GM21515 (cell line): ENCODE data around the gene GPR85.
A peak's percentile ranks its signal among the peaks of the same experiment; 100 is the strongest.
"Not testable (repeated sequence)": the region's sequence is repeated elsewhere in the genome, so short reads cannot be mapped to it uniquely, and the experiment has no call there.

Experiments
- ATAC-seq: cut with Tn5 transposase; IDR thresholded peaks from one replicate; pipeline ENCODE4 v1.9.1; 2021; ENCODE audit not compliant: unreplicated experiment

The GPR85 gene

GRCh38 chr7:113084496-113085172 is 2.0 kb downstream of the GPR85 start:
- ATAC-seq, result no peak

GRCh38 chr7:113083816-113084495 is 2.7 kb downstream of the GPR85 start:
- ATAC-seq, result no peak

GRCh38 chr7:113083132-113083815 is 3.4 kb downstream of the GPR85 start:
- no peak for ATAC-seq

GRCh38 chr7:113078331-113078730 is 8.3 kb downstream of the GPR85 start:
- no peak for ATAC-seq

- ATAC-seq, result no peak
Observed at GRCh38 chr7:113076703-113077102, 9.9 kb downstream of the GPR85 start.

- ATAC-seq, result peak; percentile 57
Observed at GRCh38 chr7:113071465-113071864, 15.2 kb downstream of the GPR85 start.

- ATAC-seq, result no peak
Observed at GRCh38 chr7:113062499-113062898, 24.1 kb downstream of the GPR85 start.

GRCh38 chr7:113060100-113060499 is 26.5 kb downstream of the GPR85 start:
- ATAC-seq, result no peak

- no peak for ATAC-seq
Observed at GRCh38 chr7:113054938-113055337, 31.7 kb downstream of the GPR85 start.

- ATAC-seq, result not testable (repeated sequence)
Observed at GRCh38 chr7:113054272-113054671, 32.4 kb downstream of the GPR85 start.

- not testable (repeated sequence) for ATAC-seq
Observed at GRCh38 chr7:113049221-113049620, 37.4 kb downstream of the GPR85 start.

GRCh38 chr7:113046453-113046852 is 40.2 kb downstream of the GPR85 start:
- no peak for ATAC-seq

- ATAC-seq, result no peak
Observed at GRCh38 chr7:113045379-113045778, 41.2 kb downstream of the GPR85 start.

- ATAC-seq, result no peak
Observed at GRCh38 chr7:113044394-113044793, 42.2 kb downstream of the GPR85 start.

- no peak for ATAC-seq
Observed at GRCh38 chr7:113040849-113041248, 45.8 kb downstream of the GPR85 start.

- no peak for ATAC-seq
Observed at GRCh38 chr7:113033959-113034358, 52.7 kb downstream of the GPR85 start.
